IPS DF 4.7 (cell line): ENCODE measurements around the gene CHIA.
"Not testable (repeated sequence)": the region's sequence is repeated elsewhere in the genome, so short reads cannot be mapped to it uniquely, and the experiment has no call there.

Source experiments
- DNase-seq: peaks from one replicate; pipeline ENCODE4 v3.0.0-alpha.2; 2013; ENCODE audit warnings: low spot score; ENCODE audit errors: extremely low read depth

The CHIA gene

GRCh38 chr1:111285879-111286278 is 4.8 kb upstream of the CHIA start:
- DNase-seq = no peak

GRCh38 chr1:111286912-111287311 is 3.7 kb upstream of the CHIA start:
- no peak for DNase-seq

- no peak for DNase-seq
Observed at GRCh38 chr1:111289371-111289770, 1.3 kb upstream of the CHIA start.

GRCh38 chr1:111290104-111290503 is 547 bp upstream of the CHIA start:
- no peak for DNase-seq

GRCh38 chr1:111294390-111294789 is 3.7 kb downstream of the CHIA start:
- no peak for DNase-seq

- no peak for DNase-seq
Observed at GRCh38 chr1:111302374-111302773, 11.7 kb downstream of the CHIA start.

GRCh38 chr1:111309690-111310089 is 19.0 kb downstream of the CHIA start:
- no peak for DNase-seq

GRCh38 chr1:111318523-111318922 is 27.9 kb downstream of the CHIA start:
- no peak for DNase-seq

- no peak for DNase-seq
Observed at GRCh38 chr1:111320066-111320879, 29.6 kb downstream of the CHIA start.

- no peak for DNase-seq
Observed at GRCh38 chr1:111323231-111323630, 32.6 kb downstream of the CHIA start.

GRCh38 chr1:111332190-111332589 is 41.5 kb downstream of the CHIA start:
- DNase-seq = no peak

GRCh38 chr1:111334169-111334568 is 43.5 kb downstream of the CHIA start:
- no peak for DNase-seq

GRCh38 chr1:111335214-111335877 is 44.7 kb downstream of the CHIA start:
- DNase-seq = not testable (repeated sequence)

GRCh38 chr1:111338849-111339248 is 48.2 kb downstream of the CHIA start:
- not testable (repeated sequence) for DNase-seq

GRCh38 chr1:111346089-111346885 is 55.6 kb downstream of the CHIA start:
- DNase-seq = peak; percentile 81

GRCh38 chr1:111347026-111347425 is 56.4 kb downstream of the CHIA start:
- no peak for DNase-seq

- DNase-seq = no peak
Observed at GRCh38 chr1:111351700-111352099, 61.0 kb downstream of the CHIA start.

- no peak for DNase-seq
Observed at GRCh38 chr1:111354584-111354983, 63.9 kb downstream of the CHIA start.

- no peak for DNase-seq
Observed at GRCh38 chr1:111358964-111359363, 68.3 kb downstream of the CHIA start.

- DNase-seq = no peak
Observed at GRCh38 chr1:111359376-111359775, 68.7 kb downstream of the CHIA start.

GRCh38 chr1:111360257-111360656 is 69.6 kb downstream of the CHIA start:
- DNase-seq = not testable (repeated sequence)

- DNase-seq = no peak
Observed at GRCh38 chr1:111361761-111362160, 71.1 kb downstream of the CHIA start.
